ENCODE data around the gene NQO2. TPM values are rescaled to one million over a fixed set of nuclear protein-coding genes. Genes with fewer than 3 reads are reported as not detected.

Gene NQO2
- total RNA-seq, 1 donor from 2014 or later, result 9.4 TPM

DNA sequence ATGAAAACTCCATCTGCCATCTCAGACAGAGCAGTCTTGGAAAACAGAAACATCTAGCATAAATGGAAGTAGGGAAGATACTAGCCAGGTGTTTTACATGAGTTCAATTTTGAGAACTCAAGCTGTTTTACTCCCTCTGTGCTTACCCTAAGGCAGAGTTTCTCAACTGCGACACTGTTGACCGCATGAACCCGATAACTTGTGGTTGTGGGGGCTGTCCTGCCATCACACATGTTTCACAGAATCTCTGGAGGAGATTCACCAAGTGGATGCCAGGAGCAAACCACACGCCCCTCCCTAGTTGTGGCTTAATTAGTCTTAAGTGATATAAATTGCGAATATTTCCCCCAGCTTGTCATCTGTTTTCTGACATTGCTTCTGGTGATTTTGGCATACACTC is 26.0 kb upstream of the NQO2 start:
- TF ChIP-seq, protein P1, sequence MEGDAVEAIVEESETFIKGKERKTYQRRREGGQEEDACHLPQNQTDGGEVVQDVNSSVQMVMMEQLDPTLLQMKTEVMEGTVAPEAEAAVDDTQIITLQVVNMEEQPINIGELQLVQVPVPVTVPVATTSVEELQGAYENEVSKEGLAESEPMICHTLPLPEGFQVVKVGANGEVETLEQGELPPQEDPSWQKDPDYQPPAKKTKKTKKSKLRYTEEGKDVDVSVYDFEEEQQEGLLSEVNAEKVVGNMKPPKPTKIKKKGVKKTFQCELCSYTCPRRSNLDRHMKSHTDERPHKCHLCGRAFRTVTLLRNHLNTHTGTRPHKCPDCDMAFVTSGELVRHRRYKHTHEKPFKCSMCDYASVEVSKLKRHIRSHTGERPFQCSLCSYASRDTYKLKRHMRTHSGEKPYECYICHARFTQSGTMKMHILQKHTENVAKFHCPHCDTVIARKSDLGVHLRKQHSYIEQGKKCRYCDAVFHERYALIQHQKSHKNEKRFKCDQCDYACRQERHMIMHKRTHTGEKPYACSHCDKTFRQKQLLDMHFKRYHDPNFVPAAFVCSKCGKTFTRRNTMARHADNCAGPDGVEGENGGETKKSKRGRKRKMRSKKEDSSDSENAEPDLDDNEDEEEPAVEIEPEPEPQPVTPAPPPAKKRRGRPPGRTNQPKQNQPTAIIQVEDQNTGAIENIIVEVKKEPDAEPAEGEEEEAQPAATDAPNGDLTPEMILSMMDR (IDR thresholded peaks at IDR 0.05; ENCODE audit: insufficient read depth, low read depth, low read length), result no peak
- TF ChIP-seq EZH2 (IDR thresholded peaks at IDR 0.05; ENCODE audit: insufficient read depth, low read length), result no peak
- DNase-seq (ENCODE audit: low read depth) (no peak), FAIRE-seq (no peak)
- Histone ChIP-seq H3K9me3 (ENCODE audit: insufficient read depth, low read depth, low read length) (no peaks in the 10 kb centered on the region), H3K4me1 (ENCODE audit: insufficient read depth, low read length) (peaks cover 36% of the 10 kb centered on the region), H2AFZ (ENCODE audit: low read depth, low read length) (no peak overlapping the region), H3K36me3 (ENCODE audit: insufficient read depth, low read length) (no peaks in the 10 kb centered on the region), H3K79me2 (ENCODE audit: insufficient read depth, low read length) (peaks cover 4% of the 10 kb centered on the region), H3K27ac (ENCODE audit: low read depth, low read length) (no peak overlapping the region), H4K20me1 (ENCODE audit: insufficient read depth, low read length) (no peaks in the 10 kb centered on the region), H3K4me3 (ENCODE audit: insufficient read depth, low read depth, low read length) (no peak overlapping the region), H3K4me2 (ENCODE audit: low read length) (no peak overlapping the region), H3K27me3 (ENCODE audit: insufficient read depth, low read length) (no peaks in the 10 kb centered on the region), H3K9ac (ENCODE audit: low read length) (no peak overlapping the region)
- H3K9me3 Mint-ChIP-seq (ENCODE audit: unreplicated experiment), result no peaks in the 10 kb centered on the region
- H3K4me3 Mint-ChIP-seq (ENCODE audit: unreplicated experiment), result no peak overlapping the region
- no peaks in the 10 kb centered on the region for H3K27me3 Mint-ChIP-seq (ENCODE audit: low read depth, unreplicated experiment)
- H3K36me3 Mint-ChIP-seq (ENCODE audit: low read depth, unreplicated experiment), result no peaks in the 10 kb centered on the region
- H3K4me1 Mint-ChIP-seq (ENCODE audit: low read depth, unreplicated experiment), result peaks cover 19% of the 10 kb centered on the region
- no peak overlapping the region for H3K27ac Mint-ChIP-seq (ENCODE audit: unreplicated experiment)

DNA sequence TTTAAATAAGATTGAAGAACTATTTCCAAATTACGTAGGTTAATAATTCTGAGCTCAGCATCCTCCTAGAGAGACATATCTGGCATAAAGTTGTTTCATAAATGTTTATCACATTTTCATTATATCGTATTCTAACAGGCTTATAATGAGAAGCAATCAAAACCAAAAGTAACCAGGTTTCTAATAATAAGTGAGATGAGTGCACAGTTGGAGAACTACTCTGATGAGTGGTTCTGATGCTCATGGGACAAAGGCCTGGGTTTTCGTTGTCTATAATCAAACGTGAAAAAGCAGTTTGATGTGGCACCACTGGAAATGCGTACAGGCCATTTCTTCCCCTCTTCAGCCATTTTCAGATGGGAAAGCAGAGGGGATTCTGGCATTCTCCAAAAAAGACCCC is 23.6 kb upstream of the NQO2 start:
- Histone ChIP-seq H3K27ac (ENCODE audit: low read depth, low read length) (peak overlapping the region; percentile 90), H3K4me3 (ENCODE audit: insufficient read depth, low read depth, low read length) (no peak overlapping the region), H2AFZ (ENCODE audit: low read depth, low read length) (no peak overlapping the region), H3K36me3 (ENCODE audit: insufficient read depth, low read length) (no peaks in the 10 kb centered on the region), H3K79me2 (ENCODE audit: insufficient read depth, low read length) (peaks cover 3% of the 10 kb centered on the region), H3K9ac (ENCODE audit: low read length) (peak overlapping the region; percentile 76), H3K9me3 (ENCODE audit: insufficient read depth, low read depth, low read length) (no peaks in the 10 kb centered on the region), H4K20me1 (ENCODE audit: insufficient read depth, low read length) (no peaks in the 10 kb centered on the region), H3K4me1 (ENCODE audit: insufficient read depth, low read length) (peaks cover 32% of the 10 kb centered on the region), H3K4me2 (ENCODE audit: low read length) (peak overlapping the region; percentile 76), H3K27me3 (ENCODE audit: insufficient read depth, low read length) (no peaks in the 10 kb centered on the region)
- Mint-ChIP-seq H3K4me1 (ENCODE audit: low read depth, unreplicated experiment) (peaks cover 23% of the 10 kb centered on the region), H3K27ac (ENCODE audit: unreplicated experiment) (peak overlapping the region; percentile 75), H3K27me3 (ENCODE audit: low read depth, unreplicated experiment) (peaks cover 2% of the 10 kb centered on the region), H3K4me3 (ENCODE audit: unreplicated experiment) (no peak overlapping the region), H3K9me3 (ENCODE audit: unreplicated experiment) (no peaks in the 10 kb centered on the region), H3K36me3 (ENCODE audit: low read depth, unreplicated experiment) (no peaks in the 10 kb centered on the region)
- FAIRE-seq, result no peak
- TF ChIP-seq, protein P1 (IDR thresholded peaks at IDR 0.05; ENCODE audit: insufficient read depth, low read depth, low read length), result no peak
- no peak for TF ChIP-seq EZH2 (IDR thresholded peaks at IDR 0.05; ENCODE audit: insufficient read depth, low read length)
- no peak for DNase-seq (ENCODE audit: low read depth)

DNA sequence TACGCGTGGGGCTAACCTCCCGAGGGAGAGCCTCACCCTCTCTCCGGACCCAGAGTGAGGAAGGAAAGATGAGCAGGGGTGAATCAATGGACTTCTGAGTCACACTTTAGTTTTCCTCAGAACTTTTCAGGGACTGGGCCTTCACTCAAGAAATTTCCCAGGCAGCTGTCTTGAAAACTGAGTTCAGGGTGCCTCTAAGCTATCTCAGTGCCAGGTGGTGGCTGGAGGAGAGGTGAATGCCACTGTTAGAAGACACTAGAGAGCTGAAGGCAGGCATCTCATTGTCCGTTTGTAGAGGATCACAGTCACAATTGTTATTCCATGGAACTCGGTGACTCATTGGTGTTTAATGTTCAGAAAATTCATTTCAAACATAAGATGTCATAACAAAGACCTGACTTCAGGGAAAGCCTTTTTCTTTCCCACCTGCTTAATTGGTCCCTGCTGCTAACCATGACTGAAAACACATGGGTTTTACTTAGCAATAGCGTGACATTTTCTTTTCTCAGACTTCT is 23.1 kb upstream of the NQO2 start:
- Histone ChIP-seq H3K79me2 (ENCODE audit: insufficient read depth, low read length) (peaks cover 1% of the 10 kb centered on the region), H3K27me3 (ENCODE audit: insufficient read depth, low read length) (no peaks in the 10 kb centered on the region), H3K4me2 (ENCODE audit: low read length) (peak overlapping the region; percentile 76), H4K20me1 (ENCODE audit: insufficient read depth, low read length) (no peaks in the 10 kb centered on the region), H3K4me3 (ENCODE audit: insufficient read depth, low read depth, low read length) (no peak overlapping the region), H3K27ac (ENCODE audit: low read depth, low read length) (peak overlapping the region; percentile 90), H3K36me3 (ENCODE audit: insufficient read depth, low read length) (no peaks in the 10 kb centered on the region), H3K4me1 (ENCODE audit: insufficient read depth, low read length) (peaks cover 31% of the 10 kb centered on the region), H3K9ac (ENCODE audit: low read length) (peak overlapping the region; percentile 76), H2AFZ (ENCODE audit: low read depth, low read length) (peak overlapping the region; percentile 74), H3K9me3 (ENCODE audit: insufficient read depth, low read depth, low read length) (no peaks in the 10 kb centered on the region)
- TF ChIP-seq, protein P1 (IDR thresholded peaks at IDR 0.05; ENCODE audit: insufficient read depth, low read depth, low read length), result no peak
- TF ChIP-seq EZH2 (IDR thresholded peaks at IDR 0.05; ENCODE audit: insufficient read depth, low read length), result no peak
- FAIRE-seq (peak; percentile 34), DNase-seq (ENCODE audit: low read depth) (peak; percentile 84)
- Mint-ChIP-seq H3K9me3 (ENCODE audit: unreplicated experiment) (no peaks in the 10 kb centered on the region), H3K27ac (ENCODE audit: unreplicated experiment) (peak overlapping the region; percentile 75), H3K36me3 (ENCODE audit: low read depth, unreplicated experiment) (no peaks in the 10 kb centered on the region), H3K4me3 (ENCODE audit: unreplicated experiment) (no peak overlapping the region), H3K4me1 (ENCODE audit: low read depth, unreplicated experiment) (peaks cover 23% of the 10 kb centered on the region), H3K27me3 (ENCODE audit: low read depth, unreplicated experiment) (peaks cover 6% of the 10 kb centered on the region)
